Inflammatory macrophage (primary cell): ENCODE results near the gene TSPAN3.
A peak's percentile ranks its signal among the peaks of the same experiment; 100 is the strongest.

Experiments
- DNase-seq, 2 donors: peaks; one replicate each; pipeline ENCODE4 v3.0.0-alpha.2; 2020 to 2022

TSPAN3 gene

GRCh38 chr15:77032647-77033416, 38.1 kb downstream of the TSPAN3 start:
- no peak for DNase-seq

DNA sequence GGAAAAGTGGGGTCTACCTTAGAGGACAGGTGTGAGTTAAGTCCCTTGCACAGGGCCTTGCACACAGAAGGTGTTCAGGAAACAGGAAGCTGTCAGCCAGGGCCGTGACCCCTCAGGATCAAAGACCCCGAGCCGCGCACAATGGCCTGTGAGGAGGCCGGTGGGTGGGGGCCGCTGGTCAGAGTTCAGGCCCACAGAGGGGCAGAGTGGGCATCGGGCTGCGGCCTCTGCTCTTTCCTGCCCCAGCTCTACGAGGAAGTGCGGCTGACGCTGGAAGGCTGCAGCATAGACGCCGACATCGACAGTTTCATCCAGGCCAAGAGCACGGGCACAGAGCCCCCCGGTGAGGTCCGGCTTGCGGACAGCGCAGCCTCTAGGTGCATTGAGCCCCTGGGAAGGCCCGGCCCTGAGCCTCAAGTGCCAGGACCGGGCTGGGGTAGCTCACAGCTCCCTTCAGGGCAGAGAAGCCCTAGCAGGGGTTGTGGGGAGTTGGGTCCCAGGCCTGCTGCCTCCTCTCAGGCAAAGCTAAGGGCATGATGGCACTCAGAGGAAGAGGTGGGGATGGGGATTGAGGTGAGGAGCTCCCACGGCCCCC, 38.8 kb downstream of the TSPAN3 start:
- no peak for DNase-seq

DNA sequence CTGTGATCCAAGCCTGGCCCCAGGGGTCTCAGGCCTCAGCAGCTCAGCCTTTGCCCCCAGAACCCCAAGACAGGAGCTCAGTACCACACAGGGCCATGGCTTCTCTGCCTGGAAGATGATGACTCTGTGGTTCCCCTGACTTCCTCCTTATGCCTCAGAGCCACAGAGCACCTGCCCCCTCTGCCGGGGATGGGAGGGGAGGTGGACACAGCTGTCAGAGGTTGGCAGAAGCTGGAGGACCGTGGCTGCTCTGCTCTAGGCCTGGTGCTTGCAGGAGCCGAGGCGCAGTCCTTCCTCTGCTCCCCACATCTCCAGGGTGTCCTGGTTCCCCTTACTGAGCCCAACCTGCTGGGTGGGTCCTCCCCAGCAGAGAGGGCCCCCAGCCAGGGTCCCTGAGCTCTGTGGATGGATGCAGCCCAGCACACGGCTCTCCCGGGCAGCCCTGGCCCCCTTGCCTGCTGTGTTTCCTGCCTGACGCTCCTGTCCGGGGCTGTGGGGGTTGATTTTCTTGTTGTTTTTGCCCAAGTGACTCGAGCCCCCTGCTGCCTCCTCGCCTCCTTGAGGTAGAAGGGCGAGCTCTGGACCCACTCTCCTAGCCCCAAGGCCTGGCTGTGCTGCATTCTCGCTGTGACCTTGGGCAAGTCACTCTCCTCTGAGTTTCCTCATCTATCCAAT, 39.4 kb downstream of the TSPAN3 start:
- DNase-seq = peak; percentile 17 to 52

DNA sequence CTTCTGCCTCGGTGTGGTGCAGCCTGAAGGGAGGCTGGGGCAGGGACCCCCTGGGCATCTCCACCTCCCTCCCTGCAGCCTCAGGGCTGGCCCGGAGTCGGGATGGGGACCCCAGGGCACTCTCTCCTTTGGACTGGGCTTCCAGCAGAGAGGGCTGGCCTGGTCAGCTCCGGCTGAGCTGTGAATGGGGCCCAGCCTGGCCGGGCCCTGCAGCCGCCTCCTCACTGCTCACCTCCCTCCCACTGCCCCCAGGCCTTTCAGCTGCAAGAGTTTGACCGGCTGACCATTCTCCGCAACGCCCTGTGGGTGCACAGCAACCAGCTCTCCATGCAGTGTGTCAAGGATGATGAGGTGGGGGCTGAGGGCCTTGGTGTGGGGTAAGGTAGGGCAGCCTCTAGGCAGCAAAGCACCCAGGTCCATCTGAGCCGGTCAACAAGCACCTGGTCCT, 40.0 kb downstream of the TSPAN3 start:
- no peak for DNase-seq

GRCh38 chr15:77030048-77030927, 40.6 kb downstream of the TSPAN3 start:
- DNase-seq = no peak

DNA sequence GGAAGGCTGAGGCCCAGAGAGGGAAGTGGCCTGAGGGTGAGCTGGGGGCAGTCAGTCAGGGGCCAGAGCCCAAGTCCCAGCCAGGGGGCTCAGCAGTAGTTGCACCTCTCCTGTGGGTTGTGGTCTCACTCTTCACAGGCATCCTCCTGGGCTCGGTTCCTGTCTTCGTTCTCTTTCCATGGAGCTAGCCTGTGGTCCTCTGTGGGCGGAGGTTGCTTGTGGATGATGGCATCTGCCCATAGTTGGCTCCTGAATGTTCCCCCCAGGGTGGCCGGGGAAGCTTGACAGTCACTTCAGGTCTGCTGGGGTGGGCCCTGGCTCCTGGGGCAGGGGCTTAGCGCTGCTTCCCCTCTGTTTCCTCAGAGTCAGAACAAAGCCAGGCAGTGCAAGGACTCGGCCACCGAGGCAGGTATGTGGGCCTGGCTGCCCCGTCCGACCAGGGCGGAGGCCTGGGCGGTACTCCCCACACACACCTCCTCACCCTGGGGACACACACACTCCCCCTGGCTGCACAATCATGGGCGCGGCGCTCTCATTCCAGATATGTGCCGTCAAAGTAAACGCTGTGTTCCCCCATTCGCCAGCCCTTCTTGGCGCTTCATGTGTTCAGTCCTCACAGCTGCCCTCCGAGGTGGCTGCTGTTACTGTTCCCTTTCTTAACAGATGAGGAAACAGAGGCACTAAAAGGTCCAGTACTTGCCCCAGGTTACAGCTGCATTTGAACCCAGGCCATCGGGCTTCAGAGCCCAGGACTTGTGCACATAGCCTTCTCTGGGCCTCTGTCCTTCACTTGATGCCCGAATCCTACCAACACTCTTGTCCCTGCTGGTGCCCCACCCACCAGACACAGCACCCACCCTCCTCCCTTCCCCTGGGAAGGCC, 41.5 kb downstream of the TSPAN3 start:
- DNase-seq = no peak

DNA sequence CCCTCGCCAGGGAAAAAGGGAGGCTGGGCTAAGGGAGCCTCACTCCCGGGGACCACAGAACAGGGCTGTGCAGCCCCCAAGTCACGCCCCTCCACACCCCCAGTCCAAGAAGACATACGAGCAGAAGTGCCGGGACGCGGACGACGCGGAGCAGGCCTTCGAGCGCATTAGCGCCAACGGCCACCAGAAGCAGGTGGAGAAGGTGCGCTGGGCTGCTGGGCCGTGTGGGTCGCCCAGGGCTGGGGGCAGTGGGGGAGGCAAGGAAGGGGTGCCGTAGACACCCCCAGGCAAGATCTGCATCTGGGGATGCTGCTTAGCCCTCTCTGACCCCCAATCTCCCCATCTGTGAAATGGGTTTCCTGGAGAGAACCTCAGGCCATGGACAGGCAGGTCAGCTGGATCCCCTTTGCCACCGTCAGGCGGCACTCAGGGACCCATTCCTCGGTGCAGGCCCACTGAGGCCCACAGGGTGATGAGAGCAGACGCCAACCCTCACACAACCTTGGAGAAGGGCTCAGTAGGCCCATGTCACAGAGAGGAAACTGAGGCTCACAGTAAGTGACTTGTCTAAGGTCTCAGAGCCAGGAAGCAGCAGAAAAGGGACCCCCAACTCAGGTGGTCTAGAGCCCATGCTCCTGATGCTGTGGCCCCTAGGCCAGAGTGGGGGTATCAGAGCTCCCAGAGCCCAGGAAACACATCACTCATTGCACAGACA, 42.3 kb downstream of the TSPAN3 start:
- no peak for DNase-seq

- DNase-seq = no peak
Measured at GRCh38 chr15:77027697-77028450, 43.0 kb downstream of the TSPAN3 start.

DNA sequence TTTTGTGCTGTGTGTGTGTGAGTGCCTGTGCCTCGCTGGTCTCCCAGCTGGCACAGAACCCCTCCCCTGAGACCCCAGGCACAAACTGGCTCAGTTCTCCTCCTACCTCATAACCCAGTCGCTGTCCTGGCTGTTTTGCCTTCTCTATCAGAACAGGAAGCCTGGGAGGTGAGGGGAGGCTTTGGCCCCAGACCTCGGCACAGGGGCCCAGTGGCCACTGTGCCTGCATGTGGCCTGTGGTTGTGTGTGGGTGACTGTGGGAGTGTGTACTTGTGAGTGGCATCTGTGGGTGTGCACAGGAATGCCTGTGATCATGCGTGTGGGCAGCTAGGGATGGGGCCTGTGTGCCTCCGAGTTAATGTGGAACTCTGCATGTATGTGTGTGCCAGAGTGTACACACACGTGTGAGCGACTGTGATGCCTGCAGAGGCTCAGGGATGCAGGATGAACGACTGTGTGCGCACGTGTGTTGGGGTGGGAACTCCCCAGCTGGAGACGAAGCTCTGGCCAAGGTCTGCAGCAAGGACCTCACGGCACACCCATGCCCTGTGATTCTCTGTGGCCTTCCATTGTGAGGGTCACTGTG, 43.7 kb downstream of the TSPAN3 start:
- no peak for DNase-seq

DNA sequence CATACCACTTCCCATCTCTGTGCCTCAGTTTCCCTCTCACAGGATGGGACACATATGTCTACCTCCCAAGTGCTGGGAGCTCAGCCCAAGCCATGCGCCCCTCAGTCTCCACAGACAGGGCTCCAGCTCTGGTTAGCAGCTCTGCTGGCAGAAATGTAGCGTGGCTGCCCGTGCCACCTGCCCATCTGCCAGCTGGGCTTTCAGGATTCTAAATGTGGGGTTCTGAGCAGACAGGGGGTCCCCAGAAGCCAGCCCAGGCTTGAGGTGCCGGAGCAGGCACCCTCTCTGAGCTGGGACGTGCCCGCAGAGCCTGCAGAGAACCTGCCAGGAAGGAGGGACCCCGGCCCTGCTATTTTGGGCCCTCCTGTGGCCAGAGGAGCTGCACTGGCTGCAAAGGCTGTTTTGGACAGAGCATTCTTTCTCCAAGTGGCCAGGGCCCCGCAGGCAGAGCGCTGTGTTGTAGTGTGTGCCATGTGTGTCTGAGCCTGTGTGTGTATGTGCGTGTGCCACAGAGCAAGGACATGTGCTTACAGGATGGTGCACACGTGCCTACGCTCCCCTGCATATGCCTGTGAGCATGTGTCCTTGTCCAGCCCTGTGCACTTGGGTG, 44.3 kb downstream of the TSPAN3 start:
- DNase-seq = no peak

DNA sequence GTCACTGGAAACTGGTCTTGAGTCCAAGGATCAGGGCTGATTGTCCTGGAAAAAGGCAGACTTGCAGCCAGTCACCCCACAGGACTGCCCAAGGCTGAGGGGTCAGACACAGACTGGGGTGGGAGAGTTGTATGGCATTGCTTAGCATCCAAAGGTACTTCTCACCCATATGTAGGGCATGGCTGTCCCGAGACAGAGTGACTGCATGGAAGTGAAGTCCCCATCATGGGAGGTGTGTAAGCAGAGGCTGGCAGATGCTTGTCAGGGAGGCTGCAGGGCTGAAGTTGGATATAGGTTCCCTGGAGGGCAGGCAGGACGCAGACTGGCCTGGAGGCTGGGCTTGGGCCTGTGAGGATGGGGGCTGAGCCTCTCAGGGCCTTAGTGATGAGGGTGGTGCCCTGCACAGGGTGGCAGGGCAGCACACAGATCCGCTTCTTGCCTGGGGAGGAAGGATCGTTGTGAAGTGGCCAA, 44.9 kb downstream of the TSPAN3 start:
- no peak for DNase-seq

GRCh38 chr15:77025083-77025901, 45.6 kb downstream of the TSPAN3 start:
- no peak for DNase-seq

DNA sequence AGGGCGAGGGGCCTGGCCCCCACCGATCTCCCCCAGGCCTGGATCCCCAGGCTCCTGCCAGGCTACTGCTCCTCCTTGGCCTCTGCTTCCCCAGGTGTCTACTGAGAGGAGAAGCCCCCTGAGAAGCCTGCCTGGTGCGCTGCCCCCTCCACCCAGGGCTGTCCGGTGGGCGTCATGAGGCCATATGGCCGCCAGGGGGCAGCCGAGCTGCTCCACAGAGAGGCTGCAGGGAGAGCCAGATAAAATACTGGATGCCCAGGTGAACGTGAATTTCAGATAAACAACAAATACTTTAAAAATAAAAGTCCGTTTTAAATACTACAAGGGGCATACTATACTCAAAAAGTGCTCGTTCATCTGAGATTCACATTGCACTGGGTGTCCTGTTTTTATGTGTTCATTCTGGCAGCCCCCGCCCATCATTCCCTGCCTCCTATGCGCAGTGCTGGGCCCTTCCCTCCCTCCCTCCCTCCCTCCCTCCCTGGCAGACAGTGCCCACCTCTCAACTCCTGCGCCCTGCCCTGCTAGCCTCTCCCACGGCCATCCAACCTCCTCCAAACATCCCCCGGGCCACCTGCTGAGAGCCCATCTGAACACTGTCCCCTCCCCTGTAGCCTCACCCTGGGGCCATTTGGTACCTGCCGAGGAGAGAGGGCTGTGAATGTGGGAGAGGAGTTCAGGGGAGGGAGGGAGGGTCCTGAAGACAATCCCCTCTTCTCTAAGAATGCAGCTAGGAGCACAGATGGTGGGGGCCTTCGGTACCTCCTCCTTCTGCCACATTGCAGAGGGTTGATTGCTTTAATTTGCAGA, 46.4 kb downstream of the TSPAN3 start:
- DNase-seq = peak; percentile 49 to 60

- DNase-seq = no peak
Measured at GRCh38 chr15:77023576-77024272, 47.2 kb downstream of the TSPAN3 start.

- DNase-seq = no peak
Measured at GRCh38 chr15:77022646-77023575, 48.0 kb downstream of the TSPAN3 start.
